C4-2B (cell line): Measurements from ENCODE around the gene RLBP1.

ENCODE experiments used
- ZFX ChIP-seq: fragments of 450-650 bp; IDR thresholded peaks from 2 replicates; pipeline ENCODE4 v1.6.1; 2017
- TF ChIP-seq, protein P1 (sequence below): fragments of 450-650 bp; conservative IDR thresholded peaks from 2 replicates; pipeline ENCODE4 v1.5.1; 2017; ENCODE audit warnings: mild to moderate bottlenecking

DNA sequence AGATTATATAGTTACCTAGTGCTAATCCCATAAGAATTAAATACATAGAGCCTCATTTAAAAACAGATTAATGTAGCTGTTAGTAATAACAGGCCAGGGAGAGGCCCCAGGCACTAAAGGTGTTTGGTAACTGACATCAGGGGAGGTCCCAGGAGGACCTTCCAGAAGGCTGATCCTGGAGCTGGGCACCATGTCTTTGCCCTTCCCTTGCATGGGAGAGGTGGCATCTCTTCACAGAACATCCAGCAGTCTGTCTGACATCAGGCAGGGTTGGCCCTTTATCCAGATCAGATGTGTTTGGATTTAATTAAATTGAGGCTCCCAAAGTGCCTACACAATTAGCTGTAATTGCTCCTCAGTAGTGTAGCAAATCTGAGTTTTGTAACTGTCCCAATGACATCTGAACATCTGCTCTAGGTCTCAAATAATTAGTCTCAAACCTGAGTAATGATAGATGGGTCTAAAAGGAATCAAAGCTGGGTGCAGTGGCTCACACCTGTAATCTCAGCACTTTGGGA is 53.0 kb downstream of the RLBP1 start:
- TF ChIP-seq, protein P1, sequence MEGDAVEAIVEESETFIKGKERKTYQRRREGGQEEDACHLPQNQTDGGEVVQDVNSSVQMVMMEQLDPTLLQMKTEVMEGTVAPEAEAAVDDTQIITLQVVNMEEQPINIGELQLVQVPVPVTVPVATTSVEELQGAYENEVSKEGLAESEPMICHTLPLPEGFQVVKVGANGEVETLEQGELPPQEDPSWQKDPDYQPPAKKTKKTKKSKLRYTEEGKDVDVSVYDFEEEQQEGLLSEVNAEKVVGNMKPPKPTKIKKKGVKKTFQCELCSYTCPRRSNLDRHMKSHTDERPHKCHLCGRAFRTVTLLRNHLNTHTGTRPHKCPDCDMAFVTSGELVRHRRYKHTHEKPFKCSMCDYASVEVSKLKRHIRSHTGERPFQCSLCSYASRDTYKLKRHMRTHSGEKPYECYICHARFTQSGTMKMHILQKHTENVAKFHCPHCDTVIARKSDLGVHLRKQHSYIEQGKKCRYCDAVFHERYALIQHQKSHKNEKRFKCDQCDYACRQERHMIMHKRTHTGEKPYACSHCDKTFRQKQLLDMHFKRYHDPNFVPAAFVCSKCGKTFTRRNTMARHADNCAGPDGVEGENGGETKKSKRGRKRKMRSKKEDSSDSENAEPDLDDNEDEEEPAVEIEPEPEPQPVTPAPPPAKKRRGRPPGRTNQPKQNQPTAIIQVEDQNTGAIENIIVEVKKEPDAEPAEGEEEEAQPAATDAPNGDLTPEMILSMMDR: no peak
- no peak for TF ChIP-seq ZFX
